GM21825 (cell line): ENCODE measurements around the gene PRMT1.
"Not testable (repeated sequence)": the region's sequence is repeated elsewhere in the genome, so short reads cannot be mapped to it uniquely, and the experiment has no call there.

Experiments
- ATAC-seq: cut with Tn5 transposase; IDR thresholded peaks from one replicate; pipeline ENCODE4 v1.9.1; 2021; ENCODE audit warnings: mild to moderate bottlenecking, moderate library complexity; ENCODE audit not compliant: unreplicated experiment

Gene PRMT1

GRCh38 chr19:49677231-49677900, at the start of gene PRMT1:
TSS of gene PRMT1 (plus strand) at chr19:49677271. CDS start at chr19:49677281, 10 bp downstream.
- ATAC-seq = no peak

GRCh38 chr19:49629659-49630058, 47.4 kb upstream of the PRMT1 start:
- no peak for ATAC-seq

- no peak for ATAC-seq
Measured at GRCh38 chr19:49631014-49631588, 46.0 kb upstream of the PRMT1 start.

- ATAC-seq = no peak
Measured at GRCh38 chr19:49631610-49632192, 45.4 kb upstream of the PRMT1 start.

- ATAC-seq = no peak
Measured at GRCh38 chr19:49632576-49632975, 44.5 kb upstream of the PRMT1 start.

GRCh38 chr19:49633273-49633672, 43.8 kb upstream of the PRMT1 start:
- ATAC-seq = not testable (repeated sequence)

GRCh38 chr19:49635530-49636232, 41.4 kb upstream of the PRMT1 start:
- no peak for ATAC-seq

- no peak for ATAC-seq
Measured at GRCh38 chr19:49636233-49636932, 40.7 kb upstream of the PRMT1 start.

- no peak for ATAC-seq
Measured at GRCh38 chr19:49637821-49638738, 39.0 kb upstream of the PRMT1 start.

- no peak for ATAC-seq
Measured at GRCh38 chr19:49639401-49640112, 37.5 kb upstream of the PRMT1 start.

- peak; percentile 52 for ATAC-seq
Measured at GRCh38 chr19:49640113-49640898, 36.8 kb upstream of the PRMT1 start, which contains the start of gene RRAS. TSS of gene RRAS (minus strand) at chr19:49640143. CDS start at chr19:49640098, 45 bp downstream.

- ATAC-seq = peak; percentile 60
Measured at GRCh38 chr19:49641688-49642491, 35.2 kb upstream of the PRMT1 start, which contains the start of gene SCAF1. TSS of gene SCAF1 (plus strand) at chr19:49642209. CDS start at chr19:49645027, 2,818 bp downstream.

- ATAC-seq = no peak
Measured at GRCh38 chr19:49642492-49643035, 34.5 kb upstream of the PRMT1 start.

GRCh38 chr19:49643466-49643865, 33.6 kb upstream of the PRMT1 start:
- ATAC-seq = no peak

- ATAC-seq = no peak
Measured at GRCh38 chr19:49645592-49645991, 31.5 kb upstream of the PRMT1 start.

- no peak for ATAC-seq
Measured at GRCh38 chr19:49645995-49646394, 31.1 kb upstream of the PRMT1 start.

- no peak for ATAC-seq
Measured at GRCh38 chr19:49646586-49646985, 30.5 kb upstream of the PRMT1 start.
